ENCODE measurements around the gene SEMA4C. TPM values are rescaled to one million over a fixed set of nuclear protein-coding genes. Genes with fewer than 3 reads are reported as not detected.

SEMA4C gene, protein sequence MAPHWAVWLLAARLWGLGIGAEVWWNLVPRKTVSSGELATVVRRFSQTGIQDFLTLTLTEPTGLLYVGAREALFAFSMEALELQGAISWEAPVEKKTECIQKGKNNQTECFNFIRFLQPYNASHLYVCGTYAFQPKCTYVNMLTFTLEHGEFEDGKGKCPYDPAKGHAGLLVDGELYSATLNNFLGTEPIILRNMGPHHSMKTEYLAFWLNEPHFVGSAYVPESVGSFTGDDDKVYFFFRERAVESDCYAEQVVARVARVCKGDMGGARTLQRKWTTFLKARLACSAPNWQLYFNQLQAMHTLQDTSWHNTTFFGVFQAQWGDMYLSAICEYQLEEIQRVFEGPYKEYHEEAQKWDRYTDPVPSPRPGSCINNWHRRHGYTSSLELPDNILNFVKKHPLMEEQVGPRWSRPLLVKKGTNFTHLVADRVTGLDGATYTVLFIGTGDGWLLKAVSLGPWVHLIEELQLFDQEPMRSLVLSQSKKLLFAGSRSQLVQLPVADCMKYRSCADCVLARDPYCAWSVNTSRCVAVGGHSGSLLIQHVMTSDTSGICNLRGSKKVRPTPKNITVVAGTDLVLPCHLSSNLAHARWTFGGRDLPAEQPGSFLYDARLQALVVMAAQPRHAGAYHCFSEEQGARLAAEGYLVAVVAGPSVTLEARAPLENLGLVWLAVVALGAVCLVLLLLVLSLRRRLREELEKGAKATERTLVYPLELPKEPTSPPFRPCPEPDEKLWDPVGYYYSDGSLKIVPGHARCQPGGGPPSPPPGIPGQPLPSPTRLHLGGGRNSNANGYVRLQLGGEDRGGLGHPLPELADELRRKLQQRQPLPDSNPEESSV
- total RNA-seq (2014; rRNA removed; shearing (Covaris generic)), result 17.3 and 23.5 TPM in 2 replicates

DNA sequence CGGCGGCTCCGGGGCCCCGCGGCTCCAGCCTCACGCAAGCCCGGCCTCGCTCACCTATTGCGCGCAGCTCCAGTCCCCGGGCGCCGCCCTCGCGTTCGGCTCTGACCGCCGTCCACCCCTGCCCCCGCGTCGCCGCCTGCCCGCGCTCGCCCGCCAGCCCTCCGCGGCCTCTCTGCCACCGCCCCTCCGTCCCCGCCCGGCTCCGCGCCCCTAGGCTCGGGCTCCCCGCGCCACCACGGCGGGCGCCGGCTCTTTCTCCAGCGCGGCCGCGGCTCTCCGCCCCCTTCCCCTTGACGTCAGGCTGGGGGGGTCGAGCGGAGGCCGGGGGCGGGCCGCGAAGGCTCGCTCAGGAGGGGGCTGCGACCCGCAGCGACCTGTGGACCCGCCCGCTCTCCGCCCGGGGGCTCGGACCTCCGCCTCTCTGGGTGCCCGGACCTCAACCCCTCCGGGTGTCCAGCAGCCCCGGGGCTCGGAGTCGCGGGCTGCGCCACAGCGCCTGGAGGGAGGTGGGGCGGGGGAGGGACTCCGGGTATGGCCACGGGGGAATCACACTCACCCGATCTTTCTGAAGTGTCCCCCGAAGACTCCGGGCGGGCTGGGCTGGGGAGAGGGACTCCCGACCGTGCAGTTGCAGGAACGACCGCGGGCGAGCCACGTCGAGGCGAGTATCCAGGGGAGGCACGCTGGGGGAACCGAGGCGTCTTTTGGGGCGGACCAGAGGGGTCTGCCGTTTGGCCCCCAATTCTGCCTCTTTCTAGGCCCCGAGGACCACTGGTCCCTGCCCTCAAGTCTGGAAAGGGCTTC is at the start of gene SEMA4C:
SEMA4C (minus strand) TSS at position 259 of the 804 bp plus-strand sequence. CDS start 2,194 bp downstream, outside the sequence.
- peak; percentile 47 for DNase-seq (ENCODE audit: low read depth)

DNA sequence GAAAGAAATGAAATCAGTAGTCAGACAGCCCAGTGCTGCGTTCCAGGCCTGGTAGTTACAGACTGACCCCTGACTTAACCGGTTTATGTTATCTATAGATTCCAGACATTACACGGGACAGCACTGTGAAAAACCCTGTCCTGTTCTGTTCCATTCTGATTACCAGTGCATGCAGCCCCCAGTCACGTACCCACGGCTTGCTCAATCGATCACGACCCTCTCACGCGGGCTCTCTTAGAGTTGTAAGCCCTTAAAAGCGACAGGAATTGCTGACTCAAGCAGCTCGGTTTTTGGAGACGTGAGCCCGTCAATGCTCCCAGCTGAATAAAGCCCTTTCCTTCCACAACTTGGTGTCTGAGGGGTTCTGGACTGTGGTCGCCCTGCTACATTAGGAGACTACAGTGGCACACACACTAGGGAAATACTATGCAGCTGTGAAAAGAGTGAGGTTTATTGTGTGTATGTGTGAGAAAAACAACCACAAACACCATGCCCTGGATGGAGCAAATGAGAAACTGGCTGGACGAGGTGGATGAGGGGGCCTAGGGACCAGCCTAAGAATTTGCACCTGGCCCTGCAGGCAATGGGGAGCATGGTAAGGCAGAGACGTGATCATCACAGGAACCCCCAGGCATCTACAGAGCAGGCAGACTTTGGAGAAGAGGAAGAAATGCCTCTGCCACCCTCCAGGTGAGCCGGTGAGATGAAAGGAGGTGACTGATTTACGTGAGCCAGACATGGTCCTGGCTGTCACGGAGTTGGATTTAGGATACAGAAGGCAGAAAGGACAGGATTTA is 49.1 kb upstream of the SEMA4C start:
- no peak for DNase-seq (ENCODE audit: low read depth)

DNA sequence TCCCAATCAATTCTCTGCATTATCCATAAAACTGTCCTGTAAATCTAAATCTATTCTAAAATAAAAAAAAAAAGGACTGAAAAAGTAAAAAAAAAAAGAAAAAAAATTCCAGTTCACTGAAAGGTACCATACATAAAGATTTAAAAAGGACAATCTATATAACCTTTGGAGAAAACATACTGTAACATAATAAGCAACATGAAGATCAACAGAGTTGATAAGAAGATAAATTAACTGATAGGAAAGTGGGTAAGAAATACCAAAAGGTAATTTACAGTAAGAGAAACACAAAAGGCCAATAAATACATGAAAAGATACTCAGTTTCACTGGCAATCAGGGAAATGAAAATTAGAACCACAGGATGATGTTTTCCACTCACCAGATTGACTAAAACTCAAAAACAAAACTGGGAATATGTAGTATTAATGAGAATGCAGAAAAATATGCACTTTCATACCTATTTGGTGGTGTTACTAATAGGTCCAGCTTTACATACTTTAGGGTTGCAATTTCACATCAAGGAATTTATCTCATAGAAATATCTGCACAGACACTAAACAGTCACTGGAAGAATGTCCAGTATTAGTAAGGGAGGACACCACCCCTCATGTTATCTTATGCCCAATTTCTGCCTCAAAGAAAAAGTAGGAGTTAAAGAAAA is 48.3 kb upstream of the SEMA4C start:
- DNase-seq (ENCODE audit: low read depth), result no peak

DNA sequence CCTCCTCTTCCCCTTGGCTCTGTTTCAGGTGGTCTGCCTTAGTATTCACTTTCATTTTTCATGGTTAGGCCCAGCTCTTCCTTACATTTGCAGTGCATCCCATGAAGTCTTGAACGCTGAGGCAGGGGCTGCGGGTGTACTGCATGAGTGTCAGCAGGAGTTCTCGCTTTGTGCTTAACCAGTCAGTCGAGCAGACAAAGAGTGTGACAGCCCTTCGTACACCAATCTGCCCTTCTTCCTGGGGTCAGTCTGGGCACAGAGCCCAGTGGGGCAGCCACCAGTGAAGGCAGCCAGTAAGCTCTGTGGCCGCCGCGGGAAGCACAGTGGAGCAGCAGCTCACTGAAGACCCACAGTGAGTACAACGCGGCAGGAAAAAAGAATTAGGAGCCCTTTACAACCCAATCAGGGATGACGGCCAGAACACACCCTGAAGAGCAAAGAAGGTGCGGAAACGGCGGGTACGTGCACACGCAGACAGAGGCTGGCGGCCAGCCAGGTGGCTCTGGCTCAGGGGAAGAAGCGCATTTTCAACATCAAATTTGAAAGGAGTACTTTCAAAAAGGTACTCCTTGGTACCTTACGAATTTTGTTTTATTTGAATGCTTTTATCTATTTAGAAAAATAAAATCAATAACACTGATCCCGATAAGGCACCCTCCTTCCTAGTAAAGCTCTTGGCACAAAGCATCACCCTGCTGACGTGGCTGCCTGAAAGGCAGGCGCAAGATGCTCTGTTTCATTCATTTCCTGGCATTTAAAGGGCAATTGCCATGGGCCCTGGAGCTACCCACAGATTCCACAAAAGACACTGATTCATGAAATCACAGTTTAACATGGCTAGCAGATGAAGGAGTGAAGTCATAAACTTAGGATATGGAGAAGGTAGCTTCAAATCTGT is 47.0 kb upstream of the SEMA4C start:
- DNase-seq (ENCODE audit: low read depth), result no peak

DNA sequence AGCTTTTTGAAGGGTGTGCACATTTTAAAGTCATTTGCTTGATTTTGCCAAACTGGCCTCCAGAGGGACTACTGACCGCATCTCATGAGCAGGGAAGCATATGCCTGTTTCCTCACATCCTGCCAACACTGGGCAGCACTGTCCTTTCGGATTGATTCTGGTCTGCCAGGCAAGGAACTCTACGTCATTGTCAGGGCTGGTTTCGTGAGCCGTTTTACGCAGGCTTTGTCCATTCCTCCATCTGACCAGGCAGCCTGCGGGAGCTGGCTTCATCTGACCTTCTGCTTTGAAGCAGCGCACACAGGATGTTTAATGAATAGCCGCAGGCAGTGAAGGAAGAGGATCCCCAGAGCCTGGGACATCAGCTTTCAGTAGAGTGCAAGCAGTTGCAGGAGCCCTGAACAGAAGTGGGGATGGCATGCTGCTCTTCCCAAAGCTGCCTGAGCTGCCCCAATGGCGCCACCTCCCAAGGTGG is 46.3 kb upstream of the SEMA4C start:
- DNase-seq (ENCODE audit: low read depth), result no peak

DNA sequence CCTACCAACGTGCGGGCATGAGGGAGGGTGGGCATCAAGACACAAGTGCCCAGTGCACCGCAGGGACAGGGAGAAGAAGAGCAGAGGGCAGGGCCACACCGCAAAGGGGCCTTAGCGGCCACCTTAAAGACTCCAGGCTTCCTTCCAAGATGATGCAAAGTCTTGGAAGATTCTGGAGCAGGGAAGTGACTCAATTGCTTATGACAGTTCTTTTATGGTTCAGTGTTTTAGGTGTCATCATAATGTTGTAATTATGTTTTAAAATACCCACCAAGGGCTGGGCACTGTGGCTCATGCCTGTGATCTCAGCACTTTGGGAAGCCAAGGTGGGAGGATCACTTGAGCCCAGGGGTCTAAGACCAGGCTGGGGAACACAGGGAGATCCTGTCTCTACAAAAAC is 44.5 kb upstream of the SEMA4C start:
- DNase-seq (ENCODE audit: low read depth), result no peak

DNA sequence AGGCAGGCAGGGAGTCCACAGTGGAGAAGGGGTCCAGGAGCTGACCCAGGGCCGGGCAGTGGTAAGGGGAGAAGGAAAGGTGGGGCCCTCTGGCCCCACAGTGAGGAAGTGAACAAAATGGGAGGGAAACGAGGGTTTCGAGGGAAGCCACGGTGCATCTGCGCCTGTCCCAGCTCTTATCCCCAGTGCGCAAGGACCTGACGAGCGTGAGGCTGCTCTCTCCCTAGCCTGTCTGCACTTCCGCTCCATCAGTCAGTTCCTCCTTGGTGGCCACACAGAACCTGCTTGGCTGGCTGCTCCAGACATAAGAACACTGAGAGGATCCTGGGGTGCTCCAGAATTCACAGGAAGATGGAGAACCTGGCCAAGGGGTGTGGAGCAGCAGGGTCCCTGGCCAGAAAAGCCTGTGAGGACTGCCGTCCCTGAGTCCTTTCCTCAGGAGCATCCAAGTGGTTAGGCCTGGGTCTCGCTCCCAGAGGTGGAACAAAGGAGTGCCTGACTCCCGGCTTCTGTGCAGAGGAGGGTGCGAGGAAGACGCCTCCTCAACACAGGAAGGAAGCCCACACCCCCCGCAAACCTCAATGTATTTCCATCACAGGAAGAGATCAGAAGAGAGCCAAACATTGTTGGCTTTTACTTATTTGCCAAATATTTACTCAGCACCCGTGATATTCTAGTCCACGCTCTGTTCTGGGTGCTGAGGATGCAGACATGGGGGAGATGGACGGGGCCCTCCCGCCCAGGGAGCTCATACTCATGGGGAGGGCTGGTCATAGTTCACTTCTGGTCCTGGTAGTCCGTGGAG is 43.7 kb upstream of the SEMA4C start:
- DNase-seq (ENCODE audit: low read depth), result no peak

DNA sequence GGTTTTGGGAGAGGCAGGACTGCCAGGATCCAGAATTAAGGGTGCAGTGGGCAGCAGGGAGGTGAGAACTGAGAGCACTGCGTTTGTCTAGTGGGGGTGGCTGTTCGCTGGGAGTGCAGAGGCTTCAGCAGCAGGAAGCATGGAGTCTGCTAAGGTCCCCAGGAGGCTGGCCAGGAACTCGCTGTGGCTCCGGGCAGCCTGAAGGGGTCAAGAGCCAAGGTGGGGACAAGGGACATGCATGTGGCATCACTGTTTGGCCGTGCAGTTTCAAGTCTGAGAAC is 43.2 kb upstream of the SEMA4C start:
- DNase-seq (ENCODE audit: low read depth), result no peak

DNA sequence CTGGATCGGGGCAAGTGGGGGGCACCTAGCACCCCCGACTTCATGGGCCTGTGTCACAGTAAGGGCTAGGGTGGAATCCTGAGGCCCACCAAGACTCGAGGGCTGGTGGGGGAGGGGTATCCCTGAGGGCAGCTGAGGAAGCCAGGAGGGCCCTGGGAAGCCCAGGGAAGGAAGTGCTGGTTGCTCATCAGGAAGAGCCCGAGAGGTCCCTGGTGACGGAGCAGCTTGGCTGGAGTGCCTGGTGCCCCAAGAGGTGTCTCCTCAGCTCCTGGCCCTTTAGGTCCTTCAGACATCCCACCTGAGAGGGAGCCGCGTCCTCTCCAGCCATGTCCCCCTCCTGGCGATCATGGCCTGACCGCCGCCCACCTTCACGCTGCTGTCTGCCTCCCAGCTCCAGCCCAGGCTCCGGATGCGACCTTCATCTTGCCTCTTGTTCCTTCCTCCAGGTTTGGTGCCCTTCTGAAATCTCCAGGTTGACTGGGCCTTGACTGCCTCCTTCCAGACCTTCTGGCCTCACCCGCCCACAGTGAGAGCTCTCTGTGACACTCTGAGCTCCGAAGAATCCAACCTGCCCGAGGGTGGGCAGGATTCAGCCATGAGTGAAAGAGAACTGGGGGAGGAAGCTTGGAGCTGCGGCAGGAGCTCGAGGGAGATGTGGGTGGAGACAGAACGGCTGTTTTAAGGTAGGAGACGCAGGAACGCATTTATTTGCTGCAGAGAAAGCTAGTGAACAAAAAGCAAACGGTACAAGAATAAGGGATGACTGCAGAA is 42.7 kb upstream of the SEMA4C start:
- DNase-seq (ENCODE audit: low read depth), result no peak

DNA sequence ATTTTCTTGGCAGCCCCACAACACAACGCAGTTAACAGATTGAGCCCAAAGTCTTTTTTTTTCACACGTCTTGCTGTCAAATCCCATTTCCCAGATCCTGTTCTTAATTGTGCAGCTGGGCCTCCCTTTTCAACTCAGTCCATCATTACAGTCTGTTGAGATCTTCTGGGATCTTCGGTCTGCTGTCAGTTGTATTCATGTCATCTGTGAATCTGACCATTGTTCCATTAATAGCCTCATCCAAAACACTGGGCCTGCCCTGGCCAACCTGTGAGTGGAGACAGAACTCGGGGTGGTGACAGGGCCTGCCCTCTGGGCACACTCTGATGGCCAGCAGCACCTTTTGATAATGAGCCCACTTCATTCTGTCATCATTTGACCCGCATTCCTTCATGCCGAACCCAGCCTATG is 39.7 kb upstream of the SEMA4C start:
- DNase-seq (ENCODE audit: low read depth), result no peak

DNA sequence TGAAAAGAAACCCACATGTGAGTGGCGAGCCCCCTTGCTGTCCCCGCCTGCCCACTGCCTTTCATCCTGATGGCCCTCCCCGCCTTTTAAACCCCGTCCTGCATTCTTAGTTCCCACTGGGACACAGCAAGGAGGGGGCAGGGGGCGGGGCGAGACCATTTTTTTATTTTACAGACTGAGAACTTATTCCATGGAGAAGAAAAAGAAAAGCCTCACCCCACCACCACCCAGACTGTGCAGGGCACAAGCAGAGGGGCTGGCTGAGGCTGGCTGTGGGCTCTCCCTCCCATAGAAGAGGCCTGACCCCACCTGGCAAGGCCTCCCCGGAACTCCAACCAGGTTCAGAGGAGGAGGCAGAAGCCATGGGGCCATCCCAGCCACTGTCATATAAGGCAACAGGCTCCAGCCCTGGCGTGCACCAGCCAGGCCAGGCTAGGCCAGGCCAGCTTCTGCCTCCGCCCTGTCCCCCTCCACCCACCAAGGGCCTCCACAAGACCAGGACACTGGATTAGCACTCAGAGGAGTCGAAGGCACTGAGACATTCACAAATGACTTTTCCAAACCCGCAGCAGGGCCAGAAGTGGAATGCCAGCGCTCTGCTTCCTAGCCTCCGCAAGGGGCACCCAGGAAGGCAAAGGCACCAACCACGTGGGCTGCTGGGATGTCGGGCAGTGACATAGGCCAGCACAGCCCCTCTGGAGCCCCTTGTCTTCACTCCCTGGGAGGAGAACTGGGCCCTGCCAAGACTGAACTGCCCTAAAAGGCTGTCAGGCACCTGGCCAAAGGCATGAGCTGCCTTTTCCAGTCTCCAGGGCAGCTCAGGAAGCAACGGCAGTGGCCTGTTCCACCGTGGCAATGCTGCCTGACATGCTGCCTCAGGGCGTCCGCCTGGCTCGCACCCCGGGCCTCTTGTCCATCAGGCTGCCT is 37.5 kb upstream of the SEMA4C start:
- DNase-seq (ENCODE audit: low read depth), result peak; percentile 52

DNA sequence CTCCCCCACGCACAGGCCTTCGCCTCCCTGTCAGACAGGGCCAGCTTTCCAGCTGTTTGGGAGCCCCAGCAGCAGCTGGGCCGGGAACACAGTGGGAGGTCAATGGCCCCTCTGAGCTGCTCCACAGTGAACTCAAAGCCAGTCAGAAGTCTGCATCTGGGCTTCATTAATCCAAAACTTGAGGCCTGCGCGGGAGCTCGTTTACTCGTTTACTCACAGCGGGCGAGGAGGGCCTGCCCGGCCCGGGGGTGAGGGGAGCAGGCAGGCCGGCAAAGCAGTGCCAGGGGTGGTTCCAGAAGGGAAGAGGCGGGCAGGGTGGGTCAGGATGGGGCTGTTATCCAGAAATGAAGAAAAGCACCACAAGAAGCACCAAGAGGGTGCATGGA is 36.8 kb upstream of the SEMA4C start:
- DNase-seq (ENCODE audit: low read depth), result no peak

DNA sequence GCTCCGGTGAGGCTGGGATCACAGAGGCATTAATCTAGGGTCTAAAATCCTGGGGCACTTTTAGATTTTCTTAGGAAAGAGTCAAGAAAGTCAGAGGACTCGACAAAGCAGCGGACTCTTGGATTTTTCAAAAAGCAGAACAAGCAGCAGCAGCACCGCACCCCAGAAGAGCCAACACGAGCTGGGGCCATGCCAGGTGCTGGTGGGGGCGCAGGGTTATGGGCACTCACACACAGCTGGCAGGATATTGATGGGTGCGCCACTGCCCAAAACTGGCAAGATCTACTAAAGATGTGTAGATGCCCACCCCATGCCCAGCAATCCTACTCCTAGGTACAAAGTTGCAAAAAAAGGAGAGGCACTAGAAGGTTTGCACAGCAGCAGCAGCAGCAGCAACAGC is 33.9 kb upstream of the SEMA4C start:
- DNase-seq (ENCODE audit: low read depth), result no peak

DNA sequence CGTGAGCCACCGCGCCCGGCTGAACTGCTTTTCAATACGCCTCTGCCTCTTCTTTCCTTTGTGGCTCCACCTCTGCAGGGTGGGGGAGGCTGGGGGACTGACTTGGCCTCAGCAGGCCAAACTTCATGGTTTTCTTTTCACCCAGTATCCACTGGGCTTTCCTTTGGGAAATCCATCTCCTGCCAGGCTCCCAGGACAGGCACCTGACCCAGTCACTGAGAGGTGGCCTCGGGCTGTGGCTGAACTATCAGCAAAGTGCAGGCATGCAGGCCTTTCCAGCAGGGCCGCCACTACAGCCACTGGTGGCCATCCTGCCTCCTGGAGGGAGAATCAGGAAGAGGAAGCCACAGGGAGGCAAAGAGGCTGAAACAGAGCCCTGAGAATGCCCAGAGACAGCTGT is 33.4 kb upstream of the SEMA4C start:
- DNase-seq (ENCODE audit: low read depth), result no peak

DNA sequence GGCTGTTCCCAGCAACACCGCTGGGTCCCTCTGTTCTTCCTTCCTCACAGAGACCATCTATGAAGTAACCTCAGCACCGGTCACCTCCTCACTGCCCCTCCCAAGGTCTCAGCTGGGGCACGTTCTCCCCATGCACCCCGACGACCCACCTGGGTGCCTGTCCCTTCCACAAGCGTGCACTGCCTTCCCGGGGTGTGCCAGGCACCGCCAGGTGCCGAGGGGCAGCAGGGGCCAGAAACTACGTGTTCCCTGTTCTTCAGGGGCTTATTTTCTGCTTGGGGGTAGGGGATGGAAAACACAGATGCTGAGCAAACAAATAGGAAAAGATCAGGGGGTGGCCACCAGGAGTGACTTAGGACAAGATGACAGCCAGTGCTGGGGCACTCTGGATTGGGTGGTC is 30.4 kb upstream of the SEMA4C start:
- no peak for DNase-seq (ENCODE audit: low read depth)

DNA sequence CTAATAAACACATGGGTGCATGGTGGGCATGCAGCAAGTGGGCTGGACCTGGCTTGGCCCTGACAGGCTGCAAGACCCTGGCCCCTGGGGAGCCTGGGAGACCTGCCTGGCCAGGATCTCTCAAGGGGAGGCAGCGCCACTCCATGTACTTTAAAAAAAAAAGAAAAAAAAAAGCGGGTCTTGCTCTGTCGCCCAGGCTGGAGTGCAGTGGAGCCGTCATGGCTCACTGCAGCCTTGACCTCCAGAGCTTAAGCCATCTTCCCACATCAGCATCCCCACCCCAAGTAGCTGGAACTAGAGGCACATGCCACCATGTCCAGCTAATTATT is 29.5 kb upstream of the SEMA4C start:
- DNase-seq (ENCODE audit: low read depth), result no peak

Measured in Daoy (cell line).